K562 (cell line): ENCODE measurements around the gene HSPA1B. TPM values are rescaled to one million over a fixed set of nuclear protein-coding genes. Genes with fewer than 3 reads are reported as not detected.
A peak's percentile ranks its signal among the peaks of the same experiment; 100 is the strongest.

ENCODE experiments used
- CEBPZ ChIP-seq: fragments of 150-350 bp; IDR thresholded peaks from 2 replicates; pipeline ENCODE4 v1.6.1; 2014; ENCODE audit warnings: low read depth, mild to moderate bottlenecking, low read length, borderline replicate concordance
- ERF ChIP-seq: fragments of 450-650 bp; formaldehyde crosslinking; IDR thresholded peaks from 2 replicates; pipeline ENCODE4 v1.4.0; 2020; ENCODE audit warnings: mild to moderate bottlenecking, mixed read lengths
- FOXK2 ChIP-seq, 2 experiments: fragments of 450-650 bp; IDR thresholded peaks in 1 of 2; conservative IDR thresholded peaks in 1 of 2; 2 replicates each; pipeline ENCODE4 v1.6.1; 2016; ENCODE audit warnings: low read depth in 2 of 2, mild to moderate bottlenecking in 1 of 2
- GTF2F1 ChIP-seq: IDR thresholded peaks from 2 replicates; pipeline ENCODE4 v1.6.1; 2011; ENCODE audit warnings: low read depth, low read length, improper control_type of control experiment
- RUNX1 ChIP-seq: sonication (generic); IDR thresholded peaks from 2 replicates; pipeline ENCODE4 v1.6.1; 2016; ENCODE audit warnings: antibody characterized with exemption, low read depth
- polyA plus RNA-seq, 8 experiments: library from polyadenylated mRNA; depleted of rRNA in 4 of 8; stranded (reverse) in 5 of 8; unstranded in 3 of 8; fragments of >200 nt; fragmentation: Nextera tagmentation in 2 of 8; fragmentation: Illumina TruSeq in 1 of 8; extraction: Ambion mirVana in 2 of 8; extraction: Trizol in 1 of 8; gene quantifications; 2 replicates each; pipeline versions ENCODE4 v1.2.1 to v1.2.3, GENCODE V29; 2011 to 2014; ENCODE audit warnings: inconsistent platforms in 1 of 8, missing spikeins in 1 of 8
- total RNA-seq, 7 experiments: library from RNA; depleted of rRNA in 6 of 7; stranded (reverse); fragments of >200 nt in 6 of 7; fragmentation: Illumina TruSeq in 2 of 7; extraction: Trizol in 2 of 7; gene quantifications; 2 replicates each; pipeline versions ENCODE4 v1.2.1 to v1.2.3, GENCODE V29; 2011 to 2021; ENCODE audit warnings: low replicate concordance in 1 of 7
- TF ChIP-seq, protein P1 (sequence below), 2 experiments: fragments of 150-350 bp in 1 of 2; IDR thresholded peaks; 2 replicates each; pipeline ENCODE4 v1.6.1; 2012 to 2016; ENCODE audit warnings: low read depth in 2 of 2, low read length in 2 of 2, mild to moderate bottlenecking in 1 of 2, moderate library complexity in 1 of 2
- TF ChIP-seq, protein P2 (sequence below), 2 experiments: fragments of 450-650 bp in 1 of 2; sonication (generic) in 1 of 2; formaldehyde crosslinking in 1 of 2; IDR thresholded peaks; 2 replicates each; pipeline versions ENCODE4 v1.7.1 to v1.9.0; 2016 to 2022; ENCODE audit warnings: inconsistent platforms in 1 of 2, mild to moderate bottlenecking in 1 of 2, missing genetic modification reagents in 1 of 2

The HSPA1B gene
- total and polyA plus RNA-seq, 9 of the 15 experiments (the other 6 are each of a cell fraction or from before 2014, with no cell fraction given): 0.27 to 227 (median 51.2) TPM

DNA sequence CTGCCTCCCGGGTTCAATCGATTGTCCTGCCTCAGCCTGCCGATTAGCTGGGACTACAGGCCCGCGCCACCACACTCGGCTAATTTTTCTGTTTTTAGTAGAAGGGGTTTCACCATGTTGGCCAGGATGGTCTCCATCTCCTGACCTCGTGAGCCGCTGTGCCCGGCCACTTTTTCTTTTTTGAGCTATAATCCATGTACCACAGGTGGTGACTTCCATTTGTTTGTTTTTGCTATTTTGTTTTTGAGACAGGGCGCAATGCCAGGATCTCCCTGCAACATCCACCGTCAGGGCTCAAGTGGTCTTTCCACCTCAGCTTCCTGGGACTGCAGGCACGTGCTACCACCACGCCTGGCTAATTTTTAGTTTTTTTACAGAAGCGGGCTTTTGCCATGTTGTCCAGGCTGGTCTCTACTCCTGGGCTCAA is 8.5 kb downstream of the HSPA1B start (continued):
- TF ChIP-seq CEBPZ (0 out of 2 replicates have a peak, but pooled peaks have one; percentile 29), RUNX1 (no peak), FOXK2 (conservative IDR thresholded peaks at IDR 0.05 in 1 of 2, IDR thresholded peaks at IDR 0.05 in 1 of 2; ENCODE audit: low read depth in 2 of 2) (0 out of 4 replicates have a peak, but pooled peaks of 1 of the 2 experiments have one; percentile 16), ERF (CRISPR knock-in tag) (0 out of 2 replicates have a peak, but pooled peaks have one; percentile 63), GTF2F1 (no peak)
- TF ChIP-seq, protein P1, sequence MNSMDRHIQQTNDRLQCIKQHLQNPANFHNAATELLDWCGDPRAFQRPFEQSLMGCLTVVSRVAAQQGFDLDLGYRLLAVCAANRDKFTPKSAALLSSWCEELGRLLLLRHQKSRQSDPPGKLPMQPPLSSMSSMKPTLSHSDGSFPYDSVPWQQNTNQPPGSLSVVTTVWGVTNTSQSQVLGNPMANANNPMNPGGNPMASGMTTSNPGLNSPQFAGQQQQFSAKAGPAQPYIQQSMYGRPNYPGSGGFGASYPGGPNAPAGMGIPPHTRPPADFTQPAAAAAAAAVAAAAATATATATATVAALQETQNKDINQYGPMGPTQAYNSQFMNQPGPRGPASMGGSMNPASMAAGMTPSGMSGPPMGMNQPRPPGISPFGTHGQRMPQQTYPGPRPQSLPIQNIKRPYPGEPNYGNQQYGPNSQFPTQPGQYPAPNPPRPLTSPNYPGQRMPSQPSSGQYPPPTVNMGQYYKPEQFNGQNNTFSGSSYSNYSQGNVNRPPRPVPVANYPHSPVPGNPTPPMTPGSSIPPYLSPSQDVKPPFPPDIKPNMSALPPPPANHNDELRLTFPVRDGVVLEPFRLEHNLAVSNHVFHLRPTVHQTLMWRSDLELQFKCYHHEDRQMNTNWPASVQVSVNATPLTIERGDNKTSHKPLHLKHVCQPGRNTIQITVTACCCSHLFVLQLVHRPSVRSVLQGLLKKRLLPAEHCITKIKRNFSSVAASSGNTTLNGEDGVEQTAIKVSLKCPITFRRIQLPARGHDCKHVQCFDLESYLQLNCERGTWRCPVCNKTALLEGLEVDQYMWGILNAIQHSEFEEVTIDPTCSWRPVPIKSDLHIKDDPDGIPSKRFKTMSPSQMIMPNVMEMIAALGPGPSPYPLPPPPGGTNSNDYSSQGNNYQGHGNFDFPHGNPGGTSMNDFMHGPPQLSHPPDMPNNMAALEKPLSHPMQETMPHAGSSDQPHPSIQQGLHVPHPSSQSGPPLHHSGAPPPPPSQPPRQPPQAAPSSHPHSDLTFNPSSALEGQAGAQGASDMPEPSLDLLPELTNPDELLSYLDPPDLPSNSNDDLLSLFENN (IDR thresholded peaks at IDR 0.05; ENCODE audit: low read depth in 2 of 2, low read length in 2 of 2): no peak
- TF ChIP-seq, protein P2, sequence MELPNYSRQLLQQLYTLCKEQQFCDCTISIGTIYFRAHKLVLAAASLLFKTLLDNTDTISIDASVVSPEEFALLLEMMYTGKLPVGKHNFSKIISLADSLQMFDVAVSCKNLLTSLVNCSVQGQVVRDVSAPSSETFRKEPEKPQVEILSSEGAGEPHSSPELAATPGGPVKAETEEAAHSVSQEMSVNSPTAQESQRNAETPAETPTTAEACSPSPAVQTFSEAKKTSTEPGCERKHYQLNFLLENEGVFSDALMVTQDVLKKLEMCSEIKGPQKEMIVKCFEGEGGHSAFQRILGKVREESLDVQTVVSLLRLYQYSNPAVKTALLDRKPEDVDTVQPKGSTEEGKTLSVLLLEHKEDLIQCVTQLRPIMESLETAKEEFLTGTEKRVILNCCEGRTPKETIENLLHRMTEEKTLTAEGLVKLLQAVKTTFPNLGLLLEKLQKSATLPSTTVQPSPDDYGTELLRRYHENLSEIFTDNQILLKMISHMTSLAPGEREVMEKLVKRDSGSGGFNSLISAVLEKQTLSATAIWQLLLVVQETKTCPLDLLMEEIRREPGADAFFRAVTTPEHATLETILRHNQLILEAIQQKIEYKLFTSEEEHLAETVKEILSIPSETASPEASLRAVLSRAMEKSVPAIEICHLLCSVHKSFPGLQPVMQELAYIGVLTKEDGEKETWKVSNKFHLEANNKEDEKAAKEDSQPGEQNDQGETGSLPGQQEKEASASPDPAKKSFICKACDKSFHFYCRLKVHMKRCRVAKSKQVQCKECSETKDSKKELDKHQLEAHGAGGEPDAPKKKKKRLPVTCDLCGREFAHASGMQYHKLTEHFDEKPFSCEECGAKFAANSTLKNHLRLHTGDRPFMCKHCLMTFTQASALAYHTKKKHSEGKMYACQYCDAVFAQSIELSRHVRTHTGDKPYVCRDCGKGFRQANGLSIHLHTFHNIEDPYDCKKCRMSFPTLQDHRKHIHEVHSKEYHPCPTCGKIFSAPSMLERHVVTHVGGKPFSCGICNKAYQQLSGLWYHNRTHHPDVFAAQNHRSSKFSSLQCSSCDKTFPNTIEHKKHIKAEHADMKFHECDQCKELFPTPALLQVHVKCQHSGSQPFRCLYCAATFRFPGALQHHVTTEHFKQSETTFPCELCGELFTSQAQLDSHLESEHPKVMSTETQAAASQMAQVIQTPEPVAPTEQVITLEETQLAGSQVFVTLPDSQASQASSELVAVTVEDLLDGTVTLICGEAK (IDR thresholded peaks at IDR 0.05): peak; percentile 63
- TF ChIP-seq, protein P2 (CRISPR knock-in tag; IDR thresholded peaks at IDR 0.05): no peak
